GM13976 (cell line): ENCODE data around the gene HACD4.

ENCODE experiments used
- DNase-seq: peaks from one replicate; pipeline ENCODE4 v3.0.0; 2012; ENCODE audit warnings: low spot score
- CTCF ChIP-seq: IDR thresholded peaks from 2 replicates; pipeline ENCODE4 v1.5.1; 2012; ENCODE audit warnings: borderline replicate concordance, mild to moderate bottlenecking; ENCODE audit not compliant: insufficient read depth; ENCODE audit errors: extremely low read depth, missing control alignments, control extremely low read depth
- in situ Hi-C: fragments of 300-500 bp; cut with MboI; formaldehyde crosslinking; loops from one replicate; pipeline ENCODE4 v1.12.0; 2022; ENCODE audit warnings: low sequenced_read_pairs, mixed read lengths, inconsistent platforms; ENCODE audit not compliant: unreplicated experiment

The HACD4 gene

GRCh38 chr9:21028466-21028865 is 3.0 kb downstream of the HACD4 start:
- in situ Hi-C loops: no loop called here
- no peak for DNase-seq
- TF ChIP-seq CTCF: no peak

- TF ChIP-seq CTCF: no peak
- no peak for DNase-seq
- in situ Hi-C loops: no loop called here
These were observed 4.1 kb downstream of the HACD4 start for GRCh38 chr9:21027295-21027694.

- DNase-seq: no peak
- in situ Hi-C loops: no loop called here
These were observed 7.6 kb downstream of the HACD4 start for GRCh38 chr9:21023861-21024260.

GRCh38 chr9:21018177-21018576 is 13.3 kb downstream of the HACD4 start:
- DNase-seq: no peak
- in situ Hi-C loops: no loop called here
- no peak for TF ChIP-seq CTCF

More at GRCh38 chr9:21023861-21024260, 7.6 kb downstream of the HACD4 start:
- no peak for TF ChIP-seq CTCF

- TF ChIP-seq CTCF: no peak
- in situ Hi-C loops: no loop called here
- DNase-seq: no peak
These were observed 14.5 kb downstream of the HACD4 start for GRCh38 chr9:21016701-21017491.

GRCh38 chr9:21015995-21016394 is 15.4 kb downstream of the HACD4 start:
- in situ Hi-C loops: no loop called here
- no peak for TF ChIP-seq CTCF
- no peak for DNase-seq
